ENCODE measurements around the gene ST6GAL1.

GRCh38 chr3:186888569-186888968, 41.8 kb upstream of the ST6GAL1 start:
- TF ChIP-seq CTCF (conservative IDR thresholded peaks at IDR 0.05), result no peak
- TF ChIP-seq EZH2 (IDR thresholded peaks at IDR 0.05; ENCODE audit: low read depth), result no peak

All from PC-9 (cell line).